Measurements from ENCODE around the gene HIPK3.

Gene HIPK3

GRCh38 chr11:33384220-33384619 is 127.0 kb downstream of the HIPK3 start:
- in situ Hi-C loops (cut with HindIII; ENCODE audit: low sequenced_read_pairs): loop anchor here (5.0 kb wide), 1 partner anchor 93 kb away; no protein-coding TSS in a partner anchor

- in situ Hi-C loops (cut with HindIII; ENCODE audit: low sequenced_read_pairs): no loop called here
These were observed 130.4 kb downstream of the HIPK3 start for GRCh38 chr11:33387581-33387980.

- in situ Hi-C loops (cut with HindIII; ENCODE audit: low sequenced_read_pairs): no loop called here
These were observed 130.8 kb downstream of the HIPK3 start for GRCh38 chr11:33387996-33388395.

GRCh38 chr11:33388793-33389525 is 131.8 kb downstream of the HIPK3 start:
- in situ Hi-C loops (cut with HindIII; ENCODE audit: low sequenced_read_pairs): no loop called here

- in situ Hi-C loops (cut with HindIII; ENCODE audit: low sequenced_read_pairs): no loop called here
These were observed 132.5 kb downstream of the HIPK3 start for GRCh38 chr11:33389635-33390034.

GRCh38 chr11:33390944-33391892 is 134.0 kb downstream of the HIPK3 start:
- in situ Hi-C loops (cut with HindIII; ENCODE audit: low sequenced_read_pairs): no loop called here

- in situ Hi-C loops (cut with HindIII; ENCODE audit: low sequenced_read_pairs): no loop called here
These were observed 134.7 kb downstream of the HIPK3 start for GRCh38 chr11:33391893-33392251.

- in situ Hi-C loops (cut with HindIII; ENCODE audit: low sequenced_read_pairs): no loop called here
These were observed 137.4 kb downstream of the HIPK3 start for GRCh38 chr11:33394431-33395109.

GRCh38 chr11:33396361-33396760 is 139.2 kb downstream of the HIPK3 start:
- in situ Hi-C loops (cut with HindIII; ENCODE audit: low sequenced_read_pairs): no loop called here

GRCh38 chr11:33399421-33399820 is 142.2 kb downstream of the HIPK3 start:
- in situ Hi-C loops (cut with HindIII; ENCODE audit: low sequenced_read_pairs): no loop called here

- in situ Hi-C loops (cut with HindIII; ENCODE audit: low sequenced_read_pairs): no loop called here
These were observed 144.9 kb downstream of the HIPK3 start for GRCh38 chr11:33402066-33402465.

- in situ Hi-C loops (cut with HindIII; ENCODE audit: low sequenced_read_pairs): no loop called here
These were observed 146.2 kb downstream of the HIPK3 start for GRCh38 chr11:33403344-33403743.

- in situ Hi-C loops (cut with HindIII; ENCODE audit: low sequenced_read_pairs): no loop called here
These were observed 148.8 kb downstream of the HIPK3 start for GRCh38 chr11:33405834-33406602.
